Measurements from ENCODE around the gene TSHZ2. TPM values are rescaled to one million over a fixed set of nuclear protein-coding genes. Genes with fewer than 3 reads are reported as not detected.

TSHZ2 gene
- total and polyA plus RNA-seq, 2 experiments from 2014 or later: 1.1 to 5.2 TPM

GRCh38 chr20:53032478-53032932, 60.3 kb downstream of the TSHZ2 start:
- no peak overlapping the region for H3K4me3 ChIP-seq
- DNase-seq (ENCODE audit: low spot score): peak; percentile 52
- H3K4me1 ChIP-seq (ENCODE audit: insufficient read depth): no peaks in the 10 kb centered on the region
- no peak overlapping the region for H2AFZ ChIP-seq
- H3K36me3 ChIP-seq (replicated peaks; ENCODE audit: insufficient read depth, low read depth): no peaks in the 10 kb centered on the region
- H3K79me2 ChIP-seq: peaks cover 2% of the 10 kb centered on the region
- no peaks in the 10 kb centered on the region for H3K9me3 ChIP-seq (ENCODE audit: low read depth)
- no peak overlapping the region for H3K4me2 ChIP-seq
- no peak overlapping the region for H3K27ac ChIP-seq
- WGBS (ENCODE audit: low lambda C conversion rate, missing lambda C conversion rate): 66% methylated on average over 5 of the region's 5 CpGs
- H4K20me1 ChIP-seq (ENCODE audit: insufficient read depth, poor library complexity, severe bottlenecking): no peaks in the 10 kb centered on the region
- TF ChIP-seq EZH2 (IDR thresholded peaks at IDR 0.05; ENCODE audit: borderline replicate concordance) (no peak), EZH2phosphoT487 (IDR thresholded peaks at IDR 0.05; ENCODE audit: low read depth, severe bottlenecking, unreplicated experiment) (no peak), CTCF (IDR thresholded peaks at IDR 0.05; ENCODE audit: poor library complexity) (no peak)
- H3K27me3 ChIP-seq: no peaks in the 10 kb centered on the region
- no peaks in the 10 kb centered on the region for H3K9me2 ChIP-seq (replicated peaks; ENCODE audit: insufficient read depth)

- Histone ChIP-seq H3K4me2 (no peak overlapping the region), H3K36me3 (replicated peaks; ENCODE audit: insufficient read depth, low read depth) (no peaks in the 10 kb centered on the region), H3K9me2 (replicated peaks; ENCODE audit: insufficient read depth) (no peaks in the 10 kb centered on the region), H3K9me3 (ENCODE audit: low read depth) (no peaks in the 10 kb centered on the region), H2AFZ (no peak overlapping the region), H3K27ac (no peak overlapping the region), H3K4me1 (ENCODE audit: insufficient read depth) (no peaks in the 10 kb centered on the region), H3K79me2 (peaks cover 2% of the 10 kb centered on the region), H3K4me3 (no peak overlapping the region), H3K27me3 (no peaks in the 10 kb centered on the region), H4K20me1 (ENCODE audit: insufficient read depth, poor library complexity, severe bottlenecking) (no peaks in the 10 kb centered on the region)
- 79% methylated on average over 6 of the region's 6 CpGs for WGBS (ENCODE audit: low lambda C conversion rate, missing lambda C conversion rate)
- no peak for DNase-seq (ENCODE audit: low spot score)
- no peak for TF ChIP-seq EZH2 (IDR thresholded peaks at IDR 0.05; ENCODE audit: borderline replicate concordance)
- no peak for TF ChIP-seq EZH2phosphoT487 (IDR thresholded peaks at IDR 0.05; ENCODE audit: low read depth, severe bottlenecking, unreplicated experiment)
- TF ChIP-seq CTCF (IDR thresholded peaks at IDR 0.05; ENCODE audit: poor library complexity): no peak
Measured at GRCh38 chr20:53033176-53033575, 61.0 kb downstream of the TSHZ2 start.

- WGBS (ENCODE audit: low lambda C conversion rate, missing lambda C conversion rate): 29% methylated on average over 3 of the region's 3 CpGs
- no peaks in the 10 kb centered on the region for H3K36me3 ChIP-seq (replicated peaks; ENCODE audit: insufficient read depth, low read depth)
- no peak for DNase-seq (ENCODE audit: low spot score)
- H3K79me2 ChIP-seq: peaks cover 2% of the 10 kb centered on the region
- no peaks in the 10 kb centered on the region for H3K9me3 ChIP-seq (ENCODE audit: low read depth)
- TF ChIP-seq EZH2phosphoT487 (IDR thresholded peaks at IDR 0.05; ENCODE audit: low read depth, severe bottlenecking, unreplicated experiment) (no peak), CTCF (IDR thresholded peaks at IDR 0.05; ENCODE audit: poor library complexity) (no peak), EZH2 (IDR thresholded peaks at IDR 0.05; ENCODE audit: borderline replicate concordance) (no peak)
- H3K27ac ChIP-seq: no peak overlapping the region
- H3K4me1 ChIP-seq (ENCODE audit: insufficient read depth): no peaks in the 10 kb centered on the region
- no peaks in the 10 kb centered on the region for H3K27me3 ChIP-seq
- no peak overlapping the region for H3K4me2 ChIP-seq
- H3K9me2 ChIP-seq (replicated peaks; ENCODE audit: insufficient read depth): no peaks in the 10 kb centered on the region
- H3K4me3 ChIP-seq: no peak overlapping the region
- no peaks in the 10 kb centered on the region for H4K20me1 ChIP-seq (ENCODE audit: insufficient read depth, poor library complexity, severe bottlenecking)
- no peak overlapping the region for H2AFZ ChIP-seq
Measured at GRCh38 chr20:53034899-53035298, 62.7 kb downstream of the TSHZ2 start.

GRCh38 chr20:53036992-53037391, 64.8 kb downstream of the TSHZ2 start:
- Histone ChIP-seq H3K9me2 (replicated peaks; ENCODE audit: insufficient read depth) (no peaks in the 10 kb centered on the region), H2AFZ (no peak overlapping the region), H3K27ac (no peak overlapping the region), H3K9me3 (ENCODE audit: low read depth) (no peaks in the 10 kb centered on the region), H3K27me3 (no peaks in the 10 kb centered on the region), H3K4me3 (no peak overlapping the region), H3K4me2 (no peak overlapping the region), H3K4me1 (ENCODE audit: insufficient read depth) (no peaks in the 10 kb centered on the region), H3K79me2 (peaks cover 2% of the 10 kb centered on the region), H4K20me1 (ENCODE audit: insufficient read depth, poor library complexity, severe bottlenecking) (no peaks in the 10 kb centered on the region), H3K36me3 (replicated peaks; ENCODE audit: insufficient read depth, low read depth) (no peaks in the 10 kb centered on the region)
- TF ChIP-seq CTCF (IDR thresholded peaks at IDR 0.05; ENCODE audit: poor library complexity) (no peak), EZH2 (IDR thresholded peaks at IDR 0.05; ENCODE audit: borderline replicate concordance) (no peak), EZH2phosphoT487 (IDR thresholded peaks at IDR 0.05; ENCODE audit: low read depth, severe bottlenecking, unreplicated experiment) (no peak)
- 72% methylated on average over 8 of the region's 8 CpGs for WGBS (ENCODE audit: low lambda C conversion rate, missing lambda C conversion rate)
- DNase-seq (ENCODE audit: low spot score): no peak
